DND-41 (cell line): ENCODE results near the gene SPPL3.

Experiments used
- ATAC-seq: fragments of 200-7000 bp; cut with Tn5 transposase; 3 replicates; pipeline ENCODE4 v1.9.1; 2021; ENCODE audit warnings: low read depth; ENCODE audit not compliant: insufficient read depth
- DNase-seq: peaks from one replicate; pipeline ENCODE4 v3.0.0-alpha.2; 2020
- H2AFZ ChIP-seq: 2 replicates; pipeline ENCODE4 v1.6.0; 2012; ENCODE audit warnings: low read depth, low read length
- H3K27ac ChIP-seq: 2 replicates; pipeline ENCODE4 v1.5.1; 2012; ENCODE audit warnings: low read length, inconsistent platforms
- H3K27me3 ChIP-seq: fragments of 200-600 bp; sonication (generic); 2 replicates; pipeline ENCODE4 v1.6.0; 2012; ENCODE audit warnings: low read length, mild to moderate bottlenecking, inconsistent platforms; ENCODE audit not compliant: insufficient read depth, poor library complexity
- H3K36me3 ChIP-seq: 2 replicates; pipeline ENCODE4 v1.5.1; 2012; ENCODE audit warnings: low read length, inconsistent platforms; ENCODE audit not compliant: insufficient read depth
- H3K4me1 ChIP-seq: 2 replicates; pipeline ENCODE4 v1.5.1; 2012; ENCODE audit warnings: mild to moderate bottlenecking, low read length; ENCODE audit not compliant: insufficient read depth
- H3K4me2 ChIP-seq: 2 replicates; pipeline ENCODE4 v1.6.0; 2012; ENCODE audit warnings: mild to moderate bottlenecking, moderate library complexity, low read length, inconsistent platforms; ENCODE audit not compliant: insufficient read depth
- H3K4me3 ChIP-seq, 2 experiments: fragments of 200-600 bp in 1 of 2; shearing (Covaris generic) in 1 of 2; 2 replicates each; pipeline ENCODE4 v1.5.1; 2012 to 2016; ENCODE audit warnings: inconsistent platforms in 2 of 2, low read length in 2 of 2, mild to moderate bottlenecking in 2 of 2, low read depth in 1 of 2, moderate library complexity in 1 of 2
- H3K79me2 ChIP-seq: 2 replicates; pipeline ENCODE4 v1.6.0; 2012; ENCODE audit warnings: low read length, inconsistent platforms; ENCODE audit not compliant: insufficient read depth
- H3K9ac ChIP-seq: 2 replicates; pipeline ENCODE4 v1.6.0; 2012; ENCODE audit warnings: low read depth, mild to moderate bottlenecking, inconsistent platforms, low read length, moderate library complexity
- H3K9me3 ChIP-seq: 2 replicates; pipeline ENCODE4 v1.5.1; 2012; ENCODE audit warnings: low read length, moderate library complexity, mild to moderate bottlenecking, inconsistent platforms; ENCODE audit not compliant: insufficient read depth, severe bottlenecking
- H4K20me1 ChIP-seq: 2 replicates; pipeline ENCODE4 v1.6.0; 2012; ENCODE audit warnings: low read length; ENCODE audit not compliant: insufficient read depth
- EZH2 ChIP-seq: IDR thresholded peaks from 3 replicates; pipeline ENCODE4 v1.6.1; 2012; ENCODE audit warnings: borderline replicate concordance, low read depth, mild to moderate bottlenecking, moderate library complexity, low read length, inconsistent platforms; ENCODE audit not compliant: severe bottlenecking
- TF ChIP-seq, protein P1 (sequence below): IDR thresholded peaks from 2 replicates; pipeline ENCODE4 v1.5.1; 2012; ENCODE audit warnings: borderline replicate concordance, low read length, moderate library complexity, mild to moderate bottlenecking; ENCODE audit not compliant: poor library complexity, severe bottlenecking; ENCODE audit errors: extremely low read depth

The SPPL3 gene

DNA sequence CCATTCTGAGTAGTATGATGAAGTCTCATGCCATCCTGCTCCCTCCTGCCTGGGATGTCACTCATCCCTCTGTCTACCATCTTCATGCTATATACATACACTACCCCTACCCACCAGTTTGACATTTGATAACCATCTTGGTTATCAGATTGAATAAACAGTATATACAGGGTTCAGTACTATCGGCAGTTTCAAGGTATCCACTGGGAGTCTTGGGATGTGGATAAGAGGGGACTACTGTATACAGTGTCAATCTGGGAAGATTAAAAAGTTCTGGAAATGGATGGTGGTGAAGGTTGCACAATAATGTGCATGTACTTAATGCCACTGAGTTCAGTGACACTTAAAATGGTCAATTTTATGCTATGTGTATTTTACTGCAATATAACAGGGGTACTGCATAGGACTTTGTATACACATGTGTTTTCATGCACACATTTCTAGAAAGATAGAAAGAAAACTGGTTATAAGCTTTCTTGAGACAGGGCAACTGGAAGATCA lies 22.1 kb downstream of the SPPL3 start:
- no peaks in the 10 kb centered on the region for H3K36me3 ChIP-seq
- no peak for DNase-seq
- H3K4me1 ChIP-seq: peaks cover 6% of the 10 kb centered on the region; the same call in 1 of the 2 replicates

DNA sequence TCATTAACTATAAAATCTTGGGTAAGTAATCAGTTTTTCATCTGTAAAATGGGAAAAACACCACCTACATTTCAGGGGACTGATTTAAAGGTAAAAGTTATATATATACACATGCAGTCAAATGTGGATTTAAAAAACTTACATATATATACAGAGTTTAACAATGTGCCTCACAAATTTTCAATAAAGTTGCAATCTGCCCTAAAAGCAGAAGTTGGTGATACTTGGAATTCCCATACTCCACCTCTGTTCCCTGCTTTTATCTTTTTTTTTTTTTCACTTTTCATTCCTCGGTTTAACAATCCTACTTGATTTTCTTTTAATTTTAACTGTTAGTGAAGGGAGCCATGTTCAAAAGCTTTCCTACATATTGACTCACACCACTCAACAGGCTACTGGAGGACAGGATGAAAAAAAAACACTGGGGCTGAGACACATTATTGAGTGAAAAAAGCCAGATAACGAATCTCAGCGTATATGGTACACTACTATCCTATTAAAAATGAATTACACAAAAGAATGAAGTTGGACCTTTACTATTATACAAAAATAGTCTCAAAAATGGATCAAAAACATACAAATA lies 24.3 kb downstream of the SPPL3 start:
- Histone ChIP-seq H3K27me3 (no peaks in the 10 kb centered on the region), H2AFZ (no peak overlapping the region), H3K79me2 (peaks cover 93% of the 10 kb centered on the region), H3K36me3 (no peaks in the 10 kb centered on the region), H3K4me3 (no peak overlapping the region), H3K4me2 (no peak overlapping the region), H3K4me1 (no peaks in the 10 kb centered on the region), H3K9me3 (no peaks in the 10 kb centered on the region), H3K27ac (no peak overlapping the region), H4K20me1 (peaks cover 44% of the 10 kb centered on the region), H3K9ac (no peak overlapping the region)
- no peak for ATAC-seq
- no peak for DNase-seq
- no peak for TF ChIP-seq EZH2
- TF ChIP-seq, protein P1, sequence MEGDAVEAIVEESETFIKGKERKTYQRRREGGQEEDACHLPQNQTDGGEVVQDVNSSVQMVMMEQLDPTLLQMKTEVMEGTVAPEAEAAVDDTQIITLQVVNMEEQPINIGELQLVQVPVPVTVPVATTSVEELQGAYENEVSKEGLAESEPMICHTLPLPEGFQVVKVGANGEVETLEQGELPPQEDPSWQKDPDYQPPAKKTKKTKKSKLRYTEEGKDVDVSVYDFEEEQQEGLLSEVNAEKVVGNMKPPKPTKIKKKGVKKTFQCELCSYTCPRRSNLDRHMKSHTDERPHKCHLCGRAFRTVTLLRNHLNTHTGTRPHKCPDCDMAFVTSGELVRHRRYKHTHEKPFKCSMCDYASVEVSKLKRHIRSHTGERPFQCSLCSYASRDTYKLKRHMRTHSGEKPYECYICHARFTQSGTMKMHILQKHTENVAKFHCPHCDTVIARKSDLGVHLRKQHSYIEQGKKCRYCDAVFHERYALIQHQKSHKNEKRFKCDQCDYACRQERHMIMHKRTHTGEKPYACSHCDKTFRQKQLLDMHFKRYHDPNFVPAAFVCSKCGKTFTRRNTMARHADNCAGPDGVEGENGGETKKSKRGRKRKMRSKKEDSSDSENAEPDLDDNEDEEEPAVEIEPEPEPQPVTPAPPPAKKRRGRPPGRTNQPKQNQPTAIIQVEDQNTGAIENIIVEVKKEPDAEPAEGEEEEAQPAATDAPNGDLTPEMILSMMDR: no peak

More for the DNA sequence above, 22.1 kb downstream of the SPPL3 start:
- Histone ChIP-seq H3K27me3 (no peaks in the 10 kb centered on the region), H2AFZ (no peak overlapping the region), H3K4me2 (no peak overlapping the region), H3K4me3 (no peak overlapping the region), H3K79me2 (peaks cover 95% of the 10 kb centered on the region), H3K27ac (no peak overlapping the region), H3K9ac (no peak overlapping the region), H4K20me1 (peaks cover 51% of the 10 kb centered on the region; the same call in 1 of the 2 replicates), H3K9me3 (no peaks in the 10 kb centered on the region)
- TF ChIP-seq, protein P1: no peak
- TF ChIP-seq EZH2: no peak
- ATAC-seq: no peak

DNA sequence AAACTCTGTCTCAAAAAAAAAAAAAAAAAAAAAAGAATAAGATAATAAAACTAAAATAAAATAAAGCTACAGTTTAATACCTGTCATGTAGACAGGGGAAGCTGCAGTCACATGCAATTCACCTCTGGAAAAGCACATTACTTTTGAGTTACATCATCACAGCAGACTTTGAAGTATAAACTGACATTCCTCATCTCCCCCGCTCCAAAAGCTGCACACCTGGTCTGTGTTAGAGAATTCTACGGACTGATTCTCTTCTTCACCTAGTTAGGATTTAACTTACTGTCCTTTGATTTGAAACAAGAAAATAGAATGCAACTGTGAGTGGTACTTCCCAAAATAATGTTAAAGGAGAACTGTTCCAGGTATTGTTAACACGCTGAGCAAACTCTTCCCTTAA lies 25.1 kb downstream of the SPPL3 start:
- Histone ChIP-seq H4K20me1 (peaks cover 49% of the 10 kb centered on the region), H3K27ac (no peak overlapping the region), H3K4me2 (no peak overlapping the region), H3K9ac (no peak overlapping the region), H3K36me3 (no peaks in the 10 kb centered on the region), H3K79me2 (peaks cover 93% of the 10 kb centered on the region), H3K4me3 (no peak overlapping the region), H2AFZ (no peak overlapping the region), H3K27me3 (no peaks in the 10 kb centered on the region), H3K9me3 (no peaks in the 10 kb centered on the region), H3K4me1 (peaks cover 3% of the 10 kb centered on the region; the same call in 1 of the 2 replicates)
- no peak for ATAC-seq
- TF ChIP-seq EZH2: no peak
- TF ChIP-seq, protein P1: no peak
- DNase-seq: no peak
